ENCODE data around the gene NUTM1. TPM values are rescaled to one million over a fixed set of nuclear protein-coding genes. Genes with fewer than 3 reads are reported as not detected.

The NUTM1 gene
- total and polyA plus RNA-seq, 3 donors from 2014 or later: 17.8 to 39.7 (median 23.4) TPM

DNA sequence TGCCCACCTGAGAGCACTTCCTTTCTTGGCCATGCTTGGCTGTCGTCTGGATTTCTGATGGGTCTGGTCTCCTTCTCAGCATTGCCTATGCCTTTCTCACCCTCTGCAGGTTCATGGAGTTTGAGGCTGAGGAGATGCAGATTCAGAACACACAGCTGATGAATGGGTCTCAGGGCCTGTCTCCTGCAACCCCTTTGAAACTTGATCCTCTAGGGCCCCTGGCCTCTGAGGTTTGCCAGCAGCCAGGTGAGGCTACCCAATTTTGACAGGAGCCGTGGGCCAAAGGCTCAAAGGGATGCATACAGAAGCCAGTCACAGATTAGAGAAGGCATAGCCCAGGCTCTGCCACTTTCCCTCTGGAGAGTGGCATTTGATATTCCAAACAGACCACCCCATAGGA is 10.5 kb downstream of the NUTM1 start:
- intact Hi-C loops (cut with DNase I; ENCODE audit: low total_unique reads): no loop called here
- Histone ChIP-seq H3K36me3 (ENCODE audit: low read depth, missing control alignments) (no peaks in the 10 kb centered on the region), H3K4me3 (no peak overlapping the region), H3K27ac (no peak overlapping the region), H3K4me1 (no peaks in the 10 kb centered on the region), H3K9me3 (no peaks in the 10 kb centered on the region), H3K27me3 (no peaks in the 10 kb centered on the region)
- TF ChIP-seq CTCF (IDR thresholded peaks at IDR 0.05): no peak
- no peak for TF ChIP-seq POLR2A (IDR thresholded peaks at IDR 0.05)
- 74 to 86% methylated on average over 2 of the region's 2 CpGs for WGBS, 2 donors
- DNase-seq: no peak

- no peak for TF ChIP-seq POLR2A (IDR thresholded peaks at IDR 0.05)
- no peak for TF ChIP-seq CTCF (IDR thresholded peaks at IDR 0.05)
- intact Hi-C loops (cut with DNase I; ENCODE audit: low total_unique reads): no loop called here
- WGBS, 2 donors: 96 to 97% methylated on average over 7 of the region's 7 CpGs
Observed at GRCh38 chr15:34354286-34354685, 11.2 kb downstream of the NUTM1 start.

GRCh38 chr15:34355241-34355640 is 12.1 kb downstream of the NUTM1 start:
- Histone ChIP-seq H3K27ac (no peak overlapping the region), H3K4me3 (no peak overlapping the region), H3K4me1 (no peaks in the 10 kb centered on the region), H3K9me3 (no peaks in the 10 kb centered on the region), H3K36me3 (ENCODE audit: low read depth, missing control alignments) (no peaks in the 10 kb centered on the region), H3K27me3 (no peaks in the 10 kb centered on the region)
- intact Hi-C loops (cut with DNase I; ENCODE audit: low total_unique reads): no loop called here
- 91 to 92% methylated on average over 9 of the region's 9 CpGs for WGBS, 2 donors
- no peak for DNase-seq
- TF ChIP-seq CTCF (IDR thresholded peaks at IDR 0.05) (no peak), POLR2A (IDR thresholded peaks at IDR 0.05) (no peak)

More at GRCh38 chr15:34354286-34354685, 11.2 kb downstream of the NUTM1 start:
- no peak overlapping the region for H3K27ac ChIP-seq
- H3K27me3 ChIP-seq: no peaks in the 10 kb centered on the region
- no peaks in the 10 kb centered on the region for H3K4me1 ChIP-seq
- no peaks in the 10 kb centered on the region for H3K36me3 ChIP-seq (ENCODE audit: low read depth, missing control alignments)
- no peak for DNase-seq
- H3K9me3 ChIP-seq: no peaks in the 10 kb centered on the region
- H3K4me3 ChIP-seq: no peak overlapping the region

GRCh38 chr15:34357653-34358052 is 14.5 kb downstream of the NUTM1 start:
- 79 to 87% methylated on average over 1 of the region's 1 CpG for WGBS, 2 donors
- Histone ChIP-seq H3K36me3 (ENCODE audit: low read depth, missing control alignments) (no peaks in the 10 kb centered on the region), H3K27ac (no peak overlapping the region), H3K27me3 (no peaks in the 10 kb centered on the region), H3K4me1 (no peaks in the 10 kb centered on the region), H3K9me3 (no peaks in the 10 kb centered on the region), H3K4me3 (no peak overlapping the region)
- intact Hi-C loops (cut with DNase I; ENCODE audit: low total_unique reads): no loop called here
- no peak for DNase-seq
- no peak for TF ChIP-seq POLR2A (IDR thresholded peaks at IDR 0.05)
- no peak for TF ChIP-seq CTCF (IDR thresholded peaks at IDR 0.05)

DNA sequence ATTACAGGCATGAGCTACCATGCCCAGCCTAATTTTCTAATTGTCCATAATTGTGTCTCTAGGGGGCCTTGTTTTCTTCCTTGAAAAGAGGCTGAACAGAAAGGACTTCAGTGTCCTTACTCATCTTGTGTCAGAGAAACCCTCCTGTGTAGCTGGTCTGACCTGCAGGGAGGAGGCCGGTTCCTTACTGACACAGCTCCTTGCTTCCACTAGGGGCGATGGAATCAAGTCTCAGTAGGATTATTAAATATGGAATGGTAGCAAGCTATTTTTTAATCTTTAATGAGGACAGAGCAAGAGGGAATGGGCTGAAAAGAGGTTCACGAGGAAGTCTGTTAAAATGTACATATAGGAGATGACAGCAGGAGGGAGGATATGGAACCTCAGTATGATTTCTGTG is 15.3 kb downstream of the NUTM1 start:
- Histone ChIP-seq H3K4me3 (no peak overlapping the region), H3K27ac (no peak overlapping the region), H3K9me3 (no peaks in the 10 kb centered on the region), H3K36me3 (ENCODE audit: low read depth, missing control alignments) (no peaks in the 10 kb centered on the region), H3K4me1 (no peaks in the 10 kb centered on the region), H3K27me3 (no peaks in the 10 kb centered on the region)
- 74 to 84% methylated on average over 3 of the region's 3 CpGs for WGBS, 2 donors
- intact Hi-C loops (cut with DNase I; ENCODE audit: low total_unique reads): no loop called here
- DNase-seq: no peak
- no peak for TF ChIP-seq POLR2A (IDR thresholded peaks at IDR 0.05)
- TF ChIP-seq CTCF (IDR thresholded peaks at IDR 0.05): no peak

Measured in testis (tissue), 3 donors.